Caco-2 (cell line): ENCODE results near the gene SHMT2. TPM values are rescaled to one million over a fixed set of nuclear protein-coding genes. Genes with fewer than 3 reads are reported as not detected.

Experiments used
- BruUV-seq: library from RNA; stranded (reverse); fragments of 400-500 nt; replicated peaks from 2 replicates; lab custom pipeline; 2021; lab: Mats Ljungman, UMichigan
- CTCF ChIA-PET: fragments of 300-600 bp; sonication (Branson Sonifier 250); formaldehyde crosslinking; loops from one replicate; lab custom pipeline; 2022; ENCODE audit warnings: antibody characterized with exemption; lab: Charles Lee
- POLR2A ChIA-PET: fragments of 300-600 bp; sonication (Branson Sonifier 250); formaldehyde crosslinking; loops from one replicate; lab custom pipeline; 2022; ENCODE audit warnings: antibody characterized with exemption; lab: Charles Lee
- DNase-seq, 2 experiments: peaks; one replicate each; pipeline versions ENCODE4 v3.0.0 to v3.0.0-alpha.2; 2020 to 2022
- H3K27me3 ChIP-seq: replicated peaks from 2 replicates; pipeline ENCODE4 v1.6.0; 2011; ENCODE audit warnings: low read length; ENCODE audit not compliant: control insufficient read depth, insufficient read depth
- H3K36me3 ChIP-seq: 2 replicates; pipeline ENCODE4 v1.5.1; 2011; ENCODE audit warnings: low read length; ENCODE audit not compliant: control insufficient read depth, insufficient read depth
- H3K4me1 ChIP-seq: fragments of 250-450 bp; sonication (Bioruptor Pico); 2 replicates; pipeline ENCODE4 v1.5.1; 2020; ENCODE audit warnings: mild to moderate bottlenecking
- H3K4me3 ChIP-seq: 2 replicates; pipeline ENCODE4 v1.5.1; 2011; ENCODE audit warnings: low read depth, mild to moderate bottlenecking, control low read depth, low read length
- H3K9me3 ChIP-seq: fragments of 250-450 bp; sonication (Bioruptor Pico); 2 replicates; pipeline ENCODE4 v1.5.1; 2020; ENCODE audit warnings: mild to moderate bottlenecking, moderate library complexity
- H3K27ac Mint-ChIP-seq: one replicate; pipeline ENCODE4 v1.8.0; 2022; ENCODE audit warnings: mixed read lengths; ENCODE audit not compliant: unreplicated experiment
- H3K27me3 Mint-ChIP-seq: one replicate; pipeline ENCODE4 v1.8.0; 2022; ENCODE audit warnings: mixed read lengths; ENCODE audit not compliant: insufficient read depth, unreplicated experiment
- H3K36me3 Mint-ChIP-seq: one replicate; pipeline ENCODE4 v1.8.0; 2022; ENCODE audit warnings: mild to moderate bottlenecking, mixed read lengths; ENCODE audit not compliant: insufficient read depth, unreplicated experiment
- H3K4me1 Mint-ChIP-seq: one replicate; pipeline ENCODE4 v1.8.0; 2022; ENCODE audit warnings: low read depth, mixed read lengths; ENCODE audit not compliant: unreplicated experiment
- H3K4me3 Mint-ChIP-seq: one replicate; pipeline ENCODE4 v1.8.0; 2022; ENCODE audit warnings: mild to moderate bottlenecking, moderate library complexity, mixed read lengths; ENCODE audit not compliant: unreplicated experiment
- H3K9me3 Mint-ChIP-seq: one replicate; pipeline ENCODE4 v1.8.0; 2022; ENCODE audit warnings: mixed read lengths; ENCODE audit not compliant: unreplicated experiment
- CTCF ChIP-seq, 2 experiments: fragments of 200-600 bp in 1 of 2; IDR thresholded peaks; 1 replicate in 1 of 2; 2 replicates in 1 of 2; pipeline versions ENCODE4 v1.5.1 to v1.8.0; 2011 to 2022; ENCODE audit warnings: antibody characterized with exemption in 1 of 2, control low read depth in 1 of 2, inconsistent platforms in 1 of 2, low read depth in 1 of 2, low read length in 1 of 2, mild to moderate bottlenecking in 1 of 2, moderate library complexity in 1 of 2; ENCODE audit not compliant: insufficient read depth in 1 of 2, severe bottlenecking in 1 of 2, unreplicated experiment in 1 of 2
- intact Hi-C: fragments of 100-400 bp; cut with micrococcal nuclease; formaldehyde crosslinking; loops from one replicate; pipeline ENCODE4 v1.10.0; 2022; ENCODE audit not compliant: unreplicated experiment
- total RNA-seq: library from RNA; stranded (reverse); gene quantifications from 2 replicates; pipeline ENCODE4 v1.2.3, GENCODE V29; 2022

Gene SHMT2
- total RNA-seq, 1 experiment from 2014 or later, result 466 TPM

- Histone ChIP-seq H3K9me3 (no peaks in the 10 kb centered on the region), H3K4me1 (peaks cover 19% of the 10 kb centered on the region), H3K4me3 (no peak overlapping the region), H3K36me3 (no peaks in the 10 kb centered on the region; the same call in none of the 2 replicates), H3K27me3 (peaks cover 3% of the 10 kb centered on the region; the same call in 1 of the 2 replicates)
- Mint-ChIP-seq H3K27me3 (peaks cover 10% of the 10 kb centered on the region), H3K36me3 (peaks cover 53% of the 10 kb centered on the region), H3K27ac (no peak overlapping the region), H3K4me3 (no peak overlapping the region), H3K9me3 (no peaks in the 10 kb centered on the region), H3K4me1 (peaks cover 22% of the 10 kb centered on the region)
- intact Hi-C loops, result no loop called here
- no peak for DNase-seq
- BruUV-seq, result no TSS peak
- TF ChIP-seq CTCF (IDR thresholded peaks at IDR 0.05; ENCODE audit: insufficient read depth in 1 of 2, low read depth in 1 of 2, low read length in 1 of 2, severe bottlenecking in 1 of 2, unreplicated experiment in 1 of 2), result no peak
- ChIA-PET POLR2A (no interaction called here), CTCF (no interaction called here)
These were observed 18.4 kb upstream of the SHMT2 start for GRCh38 chr12:57210926-57211692.

- H3K4me3 ChIP-seq, result no peak overlapping the region
- ChIA-PET CTCF (interaction anchor here (0.6 to 3.0 kb wide), 3 partner anchors 18 to 435 kb away, joined by 5 to 80 read pairs (median 27); partner anchors contain the start of gene SHMT2), POLR2A (no interaction called here)
- intact Hi-C loops, result no loop called here
- H3K27me3 Mint-ChIP-seq, result peaks cover 10% of the 10 kb centered on the region
- H3K4me1 Mint-ChIP-seq, result peaks cover 22% of the 10 kb centered on the region
- DNase-seq, result no peak
- no peak overlapping the region for H3K27ac Mint-ChIP-seq
- BruUV-seq, result TSS peak; percentile 40
- peaks cover 20% of the 10 kb centered on the region for H3K4me1 ChIP-seq
- no peaks in the 10 kb centered on the region for H3K9me3 ChIP-seq
- no peak overlapping the region for H3K4me3 Mint-ChIP-seq
- TF ChIP-seq CTCF (IDR thresholded peaks at IDR 0.05; ENCODE audit: insufficient read depth in 1 of 2, low read depth in 1 of 2, low read length in 1 of 2, severe bottlenecking in 1 of 2, unreplicated experiment in 1 of 2), result no peak
- H3K36me3 Mint-ChIP-seq, result peaks cover 46% of the 10 kb centered on the region
- H3K9me3 Mint-ChIP-seq, result no peaks in the 10 kb centered on the region
- peaks cover 3% of the 10 kb centered on the region; the same call in 1 of the 2 replicates for H3K27me3 ChIP-seq
- H3K36me3 ChIP-seq, result no peaks in the 10 kb centered on the region; the same call in none of the 2 replicates
These were observed 17.5 kb upstream of the SHMT2 start for GRCh38 chr12:57211791-57212700.

GRCh38 chr12:57212701-57213057 lies 16.8 kb upstream of the SHMT2 start:
- no peak for TF ChIP-seq CTCF (IDR thresholded peaks at IDR 0.05; ENCODE audit: insufficient read depth in 1 of 2, low read depth in 1 of 2, low read length in 1 of 2, severe bottlenecking in 1 of 2, unreplicated experiment in 1 of 2)
- peaks cover 28% of the 10 kb centered on the region for H3K4me1 Mint-ChIP-seq
- H3K27me3 Mint-ChIP-seq, result peaks cover 14% of the 10 kb centered on the region
- Histone ChIP-seq H3K36me3 (no peaks in the 10 kb centered on the region; the same call in none of the 2 replicates), H3K27me3 (peaks cover 5% of the 10 kb centered on the region), H3K4me1 (peaks cover 20% of the 10 kb centered on the region), H3K4me3 (no peak overlapping the region), H3K9me3 (no peaks in the 10 kb centered on the region)
- no peaks in the 10 kb centered on the region for H3K9me3 Mint-ChIP-seq
- no peak overlapping the region for H3K27ac Mint-ChIP-seq
- intact Hi-C loops, result loop anchor here (1.0 kb wide), 1 partner anchor 250 kb away; no protein-coding TSS in a partner anchor
- DNase-seq, result no peak
- POLR2A ChIA-PET, result interaction anchor here (1.2 kb wide), 1 partner anchor 27 kb away, joined by 3 read pairs; no protein-coding TSS in a partner anchor
- no TSS peak for BruUV-seq
- peaks cover 40% of the 10 kb centered on the region for H3K36me3 Mint-ChIP-seq
- CTCF ChIA-PET, result interaction anchor here (0.6 to 3.0 kb wide), 8 partner anchors 9 to 435 kb away, joined by 3 to 80 read pairs (median 6); partner anchors contain the start of genes LRP1 and SHMT2
- no peak overlapping the region for H3K4me3 Mint-ChIP-seq
